ENCODE results near the gene WDR88. TPM values are rescaled to one million over a fixed set of nuclear protein-coding genes. Genes with fewer than 3 reads are reported as not detected.

The WDR88 gene
- total RNA-seq, 1 experiment from 2014 or later = 0.28 TPM

DNA sequence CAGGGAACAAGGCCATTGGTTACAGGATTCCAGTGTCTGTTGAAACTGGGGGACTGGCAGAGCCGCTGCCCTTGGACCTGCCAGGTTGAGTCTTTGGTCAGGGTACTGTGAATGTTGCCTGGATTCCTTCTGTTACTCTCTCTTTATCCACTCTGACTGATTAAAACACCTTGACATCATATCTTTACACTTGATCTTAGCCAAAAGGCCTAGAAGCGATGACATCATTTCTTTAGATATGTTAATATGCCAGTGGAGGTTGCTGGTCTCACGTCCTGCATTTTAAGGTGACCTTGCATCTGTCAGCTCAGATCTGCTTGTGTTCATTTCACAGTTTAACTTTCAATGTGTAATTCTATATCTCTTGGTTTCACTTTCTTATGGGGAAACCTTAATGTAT, 41.7 kb upstream of the WDR88 start (continued):
- TF ChIP-seq, protein P1, sequence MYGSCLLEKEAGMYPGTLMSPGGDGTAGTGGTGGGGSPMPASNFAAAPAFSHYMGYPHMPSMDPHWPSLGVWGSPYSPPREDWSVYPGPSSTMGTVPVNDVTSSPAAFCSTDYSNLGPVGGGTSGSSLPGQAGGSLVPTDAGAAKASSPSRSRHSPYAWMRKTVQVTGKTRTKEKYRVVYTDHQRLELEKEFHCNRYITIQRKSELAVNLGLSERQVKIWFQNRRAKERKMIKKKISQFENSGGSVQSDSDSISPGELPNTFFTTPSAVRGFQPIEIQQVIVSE (CRISPR knock-in tag; IDR thresholded peaks at IDR 0.05; ENCODE audit: borderline replicate concordance) = no peak
- TF ChIP-seq, protein P2, sequence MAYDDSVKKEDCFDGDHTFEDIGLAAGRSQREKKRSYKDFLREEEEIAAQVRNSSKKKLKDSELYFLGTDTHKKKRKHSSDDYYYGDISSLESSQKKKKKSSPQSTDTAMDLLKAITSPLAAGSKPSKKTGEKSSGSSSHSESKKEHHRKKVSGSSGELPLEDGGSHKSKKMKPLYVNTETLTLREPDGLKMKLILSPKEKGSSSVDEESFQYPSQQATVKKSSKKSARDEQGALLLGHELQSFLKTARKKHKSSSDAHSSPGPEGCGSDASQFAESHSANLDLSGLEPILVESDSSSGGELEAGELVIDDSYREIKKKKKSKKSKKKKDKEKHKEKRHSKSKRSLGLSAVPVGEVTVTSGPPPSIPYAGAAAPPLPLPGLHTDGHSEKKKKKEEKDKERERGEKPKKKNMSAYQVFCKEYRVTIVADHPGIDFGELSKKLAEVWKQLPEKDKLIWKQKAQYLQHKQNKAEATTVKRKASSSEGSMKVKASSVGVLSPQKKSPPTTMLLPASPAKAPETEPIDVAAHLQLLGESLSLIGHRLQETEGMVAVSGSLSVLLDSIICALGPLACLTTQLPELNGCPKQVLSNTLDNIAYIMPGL (CRISPR knock-in tag; IDR thresholded peaks at IDR 0.05) = no peak
- no peak for TF ChIP-seq ELF4 (CRISPR knock-in tag; IDR thresholded peaks at IDR 0.05; ENCODE audit: low read depth)
- TF ChIP-seq, protein P3, sequence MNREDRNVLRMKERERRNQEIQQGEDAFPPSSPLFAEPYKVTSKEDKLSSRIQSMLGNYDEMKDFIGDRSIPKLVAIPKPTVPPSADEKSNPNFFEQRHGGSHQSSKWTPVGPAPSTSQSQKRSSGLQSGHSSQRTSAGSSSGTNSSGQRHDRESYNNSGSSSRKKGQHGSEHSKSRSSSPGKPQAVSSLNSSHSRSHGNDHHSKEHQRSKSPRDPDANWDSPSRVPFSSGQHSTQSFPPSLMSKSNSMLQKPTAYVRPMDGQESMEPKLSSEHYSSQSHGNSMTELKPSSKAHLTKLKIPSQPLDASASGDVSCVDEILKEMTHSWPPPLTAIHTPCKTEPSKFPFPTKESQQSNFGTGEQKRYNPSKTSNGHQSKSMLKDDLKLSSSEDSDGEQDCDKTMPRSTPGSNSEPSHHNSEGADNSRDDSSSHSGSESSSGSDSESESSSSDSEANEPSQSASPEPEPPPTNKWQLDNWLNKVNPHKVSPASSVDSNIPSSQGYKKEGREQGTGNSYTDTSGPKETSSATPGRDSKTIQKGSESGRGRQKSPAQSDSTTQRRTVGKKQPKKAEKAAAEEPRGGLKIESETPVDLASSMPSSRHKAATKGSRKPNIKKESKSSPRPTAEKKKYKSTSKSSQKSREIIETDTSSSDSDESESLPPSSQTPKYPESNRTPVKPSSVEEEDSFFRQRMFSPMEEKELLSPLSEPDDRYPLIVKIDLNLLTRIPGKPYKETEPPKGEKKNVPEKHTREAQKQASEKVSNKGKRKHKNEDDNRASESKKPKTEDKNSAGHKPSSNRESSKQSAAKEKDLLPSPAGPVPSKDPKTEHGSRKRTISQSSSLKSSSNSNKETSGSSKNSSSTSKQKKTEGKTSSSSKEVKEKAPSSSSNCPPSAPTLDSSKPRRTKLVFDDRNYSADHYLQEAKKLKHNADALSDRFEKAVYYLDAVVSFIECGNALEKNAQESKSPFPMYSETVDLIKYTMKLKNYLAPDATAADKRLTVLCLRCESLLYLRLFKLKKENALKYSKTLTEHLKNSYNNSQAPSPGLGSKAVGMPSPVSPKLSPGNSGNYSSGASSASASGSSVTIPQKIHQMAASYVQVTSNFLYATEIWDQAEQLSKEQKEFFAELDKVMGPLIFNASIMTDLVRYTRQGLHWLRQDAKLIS (CRISPR knock-in tag; IDR thresholded peaks at IDR 0.05; ENCODE audit: borderline replicate concordance) = no peak
- no peak for TF ChIP-seq GTF2I (CRISPR knock-in tag; conservative IDR thresholded peaks at IDR 0.05)
- TF ChIP-seq, protein P4, sequence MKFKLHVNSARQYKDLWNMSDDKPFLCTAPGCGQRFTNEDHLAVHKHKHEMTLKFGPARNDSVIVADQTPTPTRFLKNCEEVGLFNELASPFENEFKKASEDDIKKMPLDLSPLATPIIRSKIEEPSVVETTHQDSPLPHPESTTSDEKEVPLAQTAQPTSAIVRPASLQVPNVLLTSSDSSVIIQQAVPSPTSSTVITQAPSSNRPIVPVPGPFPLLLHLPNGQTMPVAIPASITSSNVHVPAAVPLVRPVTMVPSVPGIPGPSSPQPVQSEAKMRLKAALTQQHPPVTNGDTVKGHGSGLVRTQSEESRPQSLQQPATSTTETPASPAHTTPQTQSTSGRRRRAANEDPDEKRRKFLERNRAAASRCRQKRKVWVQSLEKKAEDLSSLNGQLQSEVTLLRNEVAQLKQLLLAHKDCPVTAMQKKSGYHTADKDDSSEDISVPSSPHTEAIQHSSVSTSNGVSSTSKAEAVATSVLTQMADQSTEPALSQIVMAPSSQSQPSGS (CRISPR knock-in tag; IDR thresholded peaks at IDR 0.05; ENCODE audit: borderline replicate concordance, low read depth) = no peak

DNA sequence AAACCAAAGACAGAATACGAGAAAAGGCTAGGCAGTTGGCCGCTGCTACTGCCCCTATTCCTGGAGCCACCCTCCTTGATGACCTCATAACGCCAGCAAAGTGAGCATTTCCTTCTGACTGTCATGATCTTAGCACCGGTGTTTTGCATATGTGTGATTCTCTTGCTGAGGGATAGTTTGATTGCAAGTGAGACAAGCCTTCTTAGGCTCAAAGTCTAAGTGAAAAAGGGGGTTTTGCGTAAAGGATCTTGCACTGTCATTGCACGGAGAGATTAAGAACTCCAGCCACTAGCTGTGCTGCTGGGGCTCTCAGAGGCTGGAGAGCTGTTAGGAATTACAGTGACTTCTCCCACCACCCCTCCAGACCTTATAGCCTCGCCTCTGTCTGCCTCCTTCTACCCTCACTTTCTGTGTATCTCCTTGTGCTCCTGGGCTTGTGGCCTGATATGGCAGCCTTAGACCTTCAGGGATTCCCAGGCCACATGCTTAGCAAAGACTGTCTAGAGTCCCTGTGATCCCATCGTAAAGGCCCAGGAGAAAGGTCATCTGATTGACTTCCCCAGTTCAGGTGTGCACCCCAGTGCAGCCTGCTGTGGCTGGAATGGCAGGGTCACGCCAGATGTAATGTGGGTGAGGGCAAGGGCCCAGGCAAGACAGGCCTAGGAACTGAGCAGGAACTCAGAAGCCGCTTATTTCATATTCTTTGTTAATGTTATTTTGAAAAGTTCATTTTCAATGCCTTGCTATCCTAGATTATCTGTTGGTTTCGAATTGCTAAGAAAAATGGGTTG, 38.3 kb upstream of the WDR88 start:
- ChIA-PET CTCF (no interaction called here), POLR2A (no interaction called here)
- H3K4me3 Mint-ChIP-seq = no peak overlapping the region
- no peaks in the 10 kb centered on the region for H3K9me3 Mint-ChIP-seq
- peaks cover 5% of the 10 kb centered on the region for H3K4me1 Mint-ChIP-seq
- DNase-seq (ENCODE audit: low spot score) (no peak), ATAC-seq (no peak)
- no peaks in the 10 kb centered on the region for H3K27me3 Mint-ChIP-seq (ENCODE audit: low read depth)
- peaks cover 52% of the 10 kb centered on the region for H3K36me3 Mint-ChIP-seq
- peak overlapping the region; percentile 4; the same call in 1 of the 2 replicates for H3K27ac Mint-ChIP-seq
- TF ChIP-seq ATF1 (CRISPR knock-in tag; IDR thresholded peaks at IDR 0.05) (no peak), TEAD1 (CRISPR knock-in tag; IDR thresholded peaks at IDR 0.05) (no peak), ZNF121 (CRISPR knock-in tag; IDR thresholded peaks at IDR 0.05) (no peak), ZNF671 (CRISPR knock-in tag; IDR thresholded peaks at IDR 0.05) (no peak), NFE2L1 (CRISPR knock-in tag; IDR thresholded peaks at IDR 0.05) (no peak), NFYB (CRISPR knock-in tag; conservative IDR thresholded peaks at IDR 0.05; ENCODE audit: low read depth) (no peak), GRHL2 (CRISPR knock-in tag; IDR thresholded peaks at IDR 0.05; ENCODE audit: insufficient replicate concordance, severe bottlenecking) (no peak), NR3C1 (CRISPR knock-in tag; conservative IDR thresholded peaks at IDR 0.05; ENCODE audit: low read depth) (no peak), SMAD3 (CRISPR knock-in tag; IDR thresholded peaks at IDR 0.05; ENCODE audit: borderline replicate concordance) (no peak)
- TF ChIP-seq, protein P5, sequence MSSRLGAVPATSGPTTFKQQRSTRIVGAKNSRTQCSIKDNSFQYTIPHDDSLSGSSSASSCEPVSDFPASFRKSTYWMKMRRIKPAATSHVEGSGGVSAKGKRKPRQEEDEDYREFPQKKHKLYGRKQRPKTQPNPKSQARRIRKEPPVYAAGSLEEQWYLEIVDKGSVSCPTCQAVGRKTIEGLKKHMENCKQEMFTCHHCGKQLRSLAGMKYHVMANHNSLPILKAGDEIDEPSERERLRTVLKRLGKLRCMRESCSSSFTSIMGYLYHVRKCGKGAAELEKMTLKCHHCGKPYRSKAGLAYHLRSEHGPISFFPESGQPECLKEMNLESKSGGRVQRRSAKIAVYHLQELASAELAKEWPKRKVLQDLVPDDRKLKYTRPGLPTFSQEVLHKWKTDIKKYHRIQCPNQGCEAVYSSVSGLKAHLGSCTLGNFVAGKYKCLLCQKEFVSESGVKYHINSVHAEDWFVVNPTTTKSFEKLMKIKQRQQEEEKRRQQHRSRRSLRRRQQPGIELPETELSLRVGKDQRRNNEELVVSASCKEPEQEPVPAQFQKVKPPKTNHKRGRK (CRISPR knock-in tag; IDR thresholded peaks at IDR 0.05; ENCODE audit: borderline replicate concordance) = no peak
- TF ChIP-seq, protein P6, sequence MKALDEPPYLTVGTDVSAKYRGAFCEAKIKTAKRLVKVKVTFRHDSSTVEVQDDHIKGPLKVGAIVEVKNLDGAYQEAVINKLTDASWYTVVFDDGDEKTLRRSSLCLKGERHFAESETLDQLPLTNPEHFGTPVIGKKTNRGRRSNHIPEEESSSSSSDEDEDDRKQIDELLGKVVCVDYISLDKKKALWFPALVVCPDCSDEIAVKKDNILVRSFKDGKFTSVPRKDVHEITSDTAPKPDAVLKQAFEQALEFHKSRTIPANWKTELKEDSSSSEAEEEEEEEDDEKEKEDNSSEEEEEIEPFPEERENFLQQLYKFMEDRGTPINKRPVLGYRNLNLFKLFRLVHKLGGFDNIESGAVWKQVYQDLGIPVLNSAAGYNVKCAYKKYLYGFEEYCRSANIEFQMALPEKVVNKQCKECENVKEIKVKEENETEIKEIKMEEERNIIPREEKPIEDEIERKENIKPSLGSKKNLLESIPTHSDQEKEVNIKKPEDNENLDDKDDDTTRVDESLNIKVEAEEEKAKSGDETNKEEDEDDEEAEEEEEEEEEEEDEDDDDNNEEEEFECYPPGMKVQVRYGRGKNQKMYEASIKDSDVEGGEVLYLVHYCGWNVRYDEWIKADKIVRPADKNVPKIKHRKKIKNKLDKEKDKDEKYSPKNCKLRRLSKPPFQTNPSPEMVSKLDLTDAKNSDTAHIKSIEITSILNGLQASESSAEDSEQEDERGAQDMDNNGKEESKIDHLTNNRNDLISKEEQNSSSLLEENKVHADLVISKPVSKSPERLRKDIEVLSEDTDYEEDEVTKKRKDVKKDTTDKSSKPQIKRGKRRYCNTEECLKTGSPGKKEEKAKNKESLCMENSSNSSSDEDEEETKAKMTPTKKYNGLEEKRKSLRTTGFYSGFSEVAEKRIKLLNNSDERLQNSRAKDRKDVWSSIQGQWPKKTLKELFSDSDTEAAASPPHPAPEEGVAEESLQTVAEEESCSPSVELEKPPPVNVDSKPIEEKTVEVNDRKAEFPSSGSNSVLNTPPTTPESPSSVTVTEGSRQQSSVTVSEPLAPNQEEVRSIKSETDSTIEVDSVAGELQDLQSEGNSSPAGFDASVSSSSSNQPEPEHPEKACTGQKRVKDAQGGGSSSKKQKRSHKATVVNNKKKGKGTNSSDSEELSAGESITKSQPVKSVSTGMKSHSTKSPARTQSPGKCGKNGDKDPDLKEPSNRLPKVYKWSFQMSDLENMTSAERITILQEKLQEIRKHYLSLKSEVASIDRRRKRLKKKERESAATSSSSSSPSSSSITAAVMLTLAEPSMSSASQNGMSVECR (CRISPR knock-in tag; IDR thresholded peaks at IDR 0.05; ENCODE audit: borderline replicate concordance) = no peak
- TF ChIP-seq, protein P2 (CRISPR knock-in tag; IDR thresholded peaks at IDR 0.05) = no peak

Data from WTC11 (cell line).